Activated CD4-positive, alpha-beta T cell treated with anti-CD3 and anti-CD28 coated beads, Interleukin-2, Interleukin-6, amounts not matched to agents 100 ng/mL and 50 ng/mL, durations not matched to agents 16 hours and 8 hours (primary cell): ENCODE data around the gene IL22RA2.
"Not testable (repeated sequence)": the region's sequence is repeated elsewhere in the genome, so short reads cannot be mapped to it uniquely, and the experiment has no call there.

Experiments
- DNase-seq: peaks from one replicate; pipeline ENCODE4 v3.0.0-alpha.2; 2020

Gene IL22RA2

GRCh38 chr6:137173501-137173900, at the start of gene IL22RA2:
IL22RA2 (minus strand) TSS chr6:137173644; CDS start chr6:137161749, 11,895 bp downstream.
- DNase-seq: no peak

GRCh38 chr6:137222381-137222780, 48.9 kb upstream of the IL22RA2 start:
- no peak for DNase-seq

- DNase-seq: no peak
Measured at GRCh38 chr6:137219664-137220252, 46.3 kb upstream of the IL22RA2 start.

GRCh38 chr6:137218917-137219663, 45.6 kb upstream of the IL22RA2 start, which contains the start of gene IFNGR1:
IFNGR1 (minus strand) TSS chr6:137219385; CDS start chr6:137219327, 58 bp downstream.
- DNase-seq: peak; percentile 97

- peak; percentile 51 for DNase-seq
Measured at GRCh38 chr6:137218473-137218916, 45.1 kb upstream of the IL22RA2 start.

GRCh38 chr6:137217801-137218472, 44.5 kb upstream of the IL22RA2 start:
- no peak for DNase-seq

- DNase-seq: no peak
Measured at GRCh38 chr6:137216875-137217553, 43.6 kb upstream of the IL22RA2 start.

GRCh38 chr6:137216106-137216505, 42.7 kb upstream of the IL22RA2 start:
- DNase-seq: no peak

GRCh38 chr6:137215630-137216029, 42.2 kb upstream of the IL22RA2 start:
- not testable (repeated sequence) for DNase-seq

- DNase-seq: no peak
Measured at GRCh38 chr6:137214931-137215330, 41.5 kb upstream of the IL22RA2 start.

GRCh38 chr6:137213813-137214212, 40.4 kb upstream of the IL22RA2 start:
- DNase-seq: no peak

- DNase-seq: no peak
Measured at GRCh38 chr6:137213331-137213740, 39.9 kb upstream of the IL22RA2 start.

GRCh38 chr6:137211910-137212309, 38.5 kb upstream of the IL22RA2 start:
- DNase-seq: no peak

- DNase-seq: no peak
Measured at GRCh38 chr6:137210903-137211302, 37.5 kb upstream of the IL22RA2 start.

- DNase-seq: no peak
Measured at GRCh38 chr6:137208279-137208678, 34.8 kb upstream of the IL22RA2 start.

GRCh38 chr6:137207457-137207856, 34.0 kb upstream of the IL22RA2 start:
- DNase-seq: not testable (repeated sequence)

GRCh38 chr6:137206577-137206976, 33.1 kb upstream of the IL22RA2 start:
- no peak for DNase-seq

- no peak for DNase-seq
Measured at GRCh38 chr6:137203256-137203655, 29.8 kb upstream of the IL22RA2 start.

- no peak for DNase-seq
Measured at GRCh38 chr6:137202078-137202477, 28.6 kb upstream of the IL22RA2 start.

- DNase-seq: no peak
Measured at GRCh38 chr6:137201006-137201405, 27.6 kb upstream of the IL22RA2 start.

GRCh38 chr6:137200288-137200687, 26.8 kb upstream of the IL22RA2 start:
- no peak for DNase-seq

- DNase-seq: no peak
Measured at GRCh38 chr6:137197684-137198645, 24.5 kb upstream of the IL22RA2 start.
